HG03066 (cell line): ENCODE measurements around the gene ACAN.

Experiments
- ATAC-seq: cut with Tn5 transposase; IDR thresholded peaks from one replicate; pipeline ENCODE4 v1.9.1; 2021; ENCODE audit warnings: low read depth; ENCODE audit not compliant: unreplicated experiment

Gene ACAN

GRCh38 chr15:88874275-88874674 is 71.0 kb downstream of the ACAN start:
- no peak for ATAC-seq

- no peak for ATAC-seq
Observed at GRCh38 chr15:88874684-88875083, 71.4 kb downstream of the ACAN start.

- ATAC-seq: no peak
Observed at GRCh38 chr15:88876573-88876972, 73.3 kb downstream of the ACAN start.

GRCh38 chr15:88877415-88877814 is 74.2 kb downstream of the ACAN start:
- no peak for ATAC-seq

GRCh38 chr15:88877906-88878305 is 74.7 kb downstream of the ACAN start:
- no peak for ATAC-seq

- ATAC-seq: no peak
Observed at GRCh38 chr15:88878720-88879184, 75.5 kb downstream of the ACAN start.

- ATAC-seq: no peak
Observed at GRCh38 chr15:88880944-88881740, 77.9 kb downstream of the ACAN start.

- ATAC-seq: no peak
Observed at GRCh38 chr15:88881775-88882174, 78.5 kb downstream of the ACAN start.

- ATAC-seq: no peak
Observed at GRCh38 chr15:88882785-88883184, 79.5 kb downstream of the ACAN start.

GRCh38 chr15:88887068-88887580 is 83.9 kb downstream of the ACAN start:
- no peak for ATAC-seq

GRCh38 chr15:88888719-88889118 is 85.5 kb downstream of the ACAN start:
- ATAC-seq: no peak

- no peak for ATAC-seq
Observed at GRCh38 chr15:88890495-88890894, 87.3 kb downstream of the ACAN start.

GRCh38 chr15:88891540-88892254 is 88.5 kb downstream of the ACAN start:
- no peak for ATAC-seq

- ATAC-seq: no peak
Observed at GRCh38 chr15:88894348-88894818, 91.1 kb downstream of the ACAN start.

GRCh38 chr15:88894819-88895767 is 91.9 kb downstream of the ACAN start, which contains the start of gene HAPLN3:
HAPLN3 (minus strand) TSS chr15:88895544; CDS start chr15:88887298, 8,246 bp downstream.
- no peak for ATAC-seq

GRCh38 chr15:88896333-88897033 is 93.2 kb downstream of the ACAN start:
- ATAC-seq: no peak

GRCh38 chr15:88897142-88897455 is 93.9 kb downstream of the ACAN start:
- no peak for ATAC-seq

- no peak for ATAC-seq
Observed at GRCh38 chr15:88897456-88898194, 94.4 kb downstream of the ACAN start.

- no peak for ATAC-seq
Observed at GRCh38 chr15:88898736-88899135, 95.5 kb downstream of the ACAN start.
